ENCODE measurements around the gene SLC35B2. TPM values are rescaled to one million over a fixed set of nuclear protein-coding genes. Genes with fewer than 3 reads are reported as not detected.

SLC35B2 gene
- polyA plus RNA-seq (ENCODE audit: insufficient read depth in 1 of 5, insufficient read length in 5 of 5, low replicate concordance in 1 of 5): 10 to 100 TPM; 38.9 to 49.0 (median 43.2) TPM
- long read RNA-seq, donor 1, transcript SLC35B2-202 (4 exons, 2,043 nt): major isoform, 31 of 34 reads
- long read RNA-seq, donor 1, partial matches to known transcripts: 0 of 34 reads
- long read RNA-seq, donor 1, other reads (novel, unspliced or antisense): 0 of 34 reads
- long read RNA-seq, donor 2, transcript SLC35B2-202 (4 exons, 2,043 nt): major isoform, 12 of 13 reads
- long read RNA-seq, donor 2, partial matches to known transcripts: 0 of 13 reads
- long read RNA-seq, donor 2, other reads (novel, unspliced or antisense): 0 of 13 reads
- long read RNA-seq, donor 3, transcript SLC35B2-202 (4 exons, 2,043 nt): major isoform, 19 of 21 reads
- long read RNA-seq, donor 3, partial matches to known transcripts: 0 of 21 reads
- long read RNA-seq, donor 3, other reads (novel, unspliced or antisense): 0 of 21 reads
- long read RNA-seq, donor 4, transcript SLC35B2-202 (4 exons, 2,043 nt): major isoform, 13 of 13 reads
- long read RNA-seq, donor 4, partial matches to known transcripts: 0 of 13 reads
- long read RNA-seq, donor 4, other reads (novel, unspliced or antisense): 0 of 13 reads
- long read RNA-seq, donor 5, transcript SLC35B2-202 (4 exons, 2,043 nt): major isoform, 32 of 38 reads
- long read RNA-seq, donor 5, partial matches to known transcripts: 0 of 38 reads
- long read RNA-seq, donor 5, other reads (novel, unspliced or antisense): 0 of 38 reads
- long read RNA-seq, donor 6, transcript SLC35B2-202 (4 exons, 2,043 nt): major isoform, 27 of 29 reads
- long read RNA-seq, donor 6, partial matches to known transcripts: 0 of 29 reads
- long read RNA-seq, donor 6, other reads (novel, unspliced or antisense): 0 of 29 reads
- long read RNA-seq, donor 7, transcript SLC35B2-202 (4 exons, 2,043 nt): major isoform, 14 of 18 reads
- long read RNA-seq, donor 7, partial matches to known transcripts: 0 of 18 reads
- long read RNA-seq, donor 7, other reads (novel, unspliced or antisense): 0 of 18 reads
- long read RNA-seq, donor 8, transcript SLC35B2-202 (4 exons, 2,043 nt): major isoform, 5 of 5 reads
- long read RNA-seq, donor 8, partial matches to known transcripts: 0 of 5 reads
- long read RNA-seq, donor 8, other reads (novel, unspliced or antisense): 0 of 5 reads

DNA sequence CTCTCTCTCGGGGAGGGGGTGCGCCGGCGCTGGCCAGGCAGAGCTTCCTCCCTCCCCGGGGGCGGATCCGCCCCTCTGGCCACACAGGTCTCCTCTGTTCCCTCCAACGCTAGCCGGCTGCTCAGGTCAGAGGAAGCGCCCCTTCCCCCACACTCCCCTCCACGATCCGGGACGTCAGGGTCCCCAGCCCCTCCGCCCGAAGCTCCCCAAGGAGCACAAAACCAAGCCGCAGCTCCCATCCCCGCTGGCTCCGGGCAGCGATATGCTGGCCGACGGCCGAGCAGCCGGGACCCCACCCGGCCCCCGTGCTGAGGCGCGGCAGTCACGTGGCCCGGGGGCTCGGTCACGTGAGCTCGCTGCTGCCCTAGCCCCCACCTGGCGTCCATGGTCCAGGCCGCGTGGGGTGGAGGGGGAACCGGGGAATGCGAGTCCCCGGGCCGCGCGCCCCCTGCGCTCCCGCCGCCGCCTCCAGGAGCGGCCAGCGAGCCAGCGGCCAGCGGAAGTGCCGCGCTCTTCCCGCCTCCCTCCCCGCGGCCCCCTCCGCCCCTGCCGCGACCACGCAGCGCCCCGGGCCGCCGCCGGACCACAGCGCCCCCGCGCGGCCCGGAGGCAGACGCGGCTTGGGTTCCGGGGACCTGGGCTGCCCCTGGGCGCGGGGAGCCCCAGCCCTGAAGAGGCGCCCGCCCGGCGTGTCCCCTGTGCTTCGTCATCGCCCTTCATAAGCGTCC, at the start of gene SLC35B2:
Gene SLC35B2 (minus strand): TSS at position 504 of the 728 bp plus-strand sequence. CDS start 118 bp downstream, at position 386.
- peak; percentile 79 to 84 for DNase-seq

DNA sequence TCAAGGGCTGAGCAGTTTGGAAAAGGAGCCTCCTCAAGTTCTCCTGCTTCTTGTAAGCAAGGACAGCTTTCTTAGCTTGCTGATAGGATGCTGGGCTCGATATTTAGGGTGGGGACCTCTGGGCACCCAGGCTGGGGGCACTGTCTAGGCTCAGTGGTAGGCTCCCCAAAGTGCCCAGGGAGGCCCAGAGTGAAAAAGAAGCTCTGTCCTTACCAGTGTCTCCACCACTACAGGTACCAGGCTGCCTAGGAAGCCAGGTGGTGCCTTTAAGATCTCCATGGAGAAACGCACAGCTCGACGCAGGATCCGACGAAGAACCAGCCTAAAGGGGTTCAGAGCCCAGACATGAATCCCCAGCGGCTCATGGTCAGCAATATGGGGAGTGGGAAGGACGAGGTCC, 49.4 kb upstream of the SLC35B2 start:
- DNase-seq: no peak

DNA sequence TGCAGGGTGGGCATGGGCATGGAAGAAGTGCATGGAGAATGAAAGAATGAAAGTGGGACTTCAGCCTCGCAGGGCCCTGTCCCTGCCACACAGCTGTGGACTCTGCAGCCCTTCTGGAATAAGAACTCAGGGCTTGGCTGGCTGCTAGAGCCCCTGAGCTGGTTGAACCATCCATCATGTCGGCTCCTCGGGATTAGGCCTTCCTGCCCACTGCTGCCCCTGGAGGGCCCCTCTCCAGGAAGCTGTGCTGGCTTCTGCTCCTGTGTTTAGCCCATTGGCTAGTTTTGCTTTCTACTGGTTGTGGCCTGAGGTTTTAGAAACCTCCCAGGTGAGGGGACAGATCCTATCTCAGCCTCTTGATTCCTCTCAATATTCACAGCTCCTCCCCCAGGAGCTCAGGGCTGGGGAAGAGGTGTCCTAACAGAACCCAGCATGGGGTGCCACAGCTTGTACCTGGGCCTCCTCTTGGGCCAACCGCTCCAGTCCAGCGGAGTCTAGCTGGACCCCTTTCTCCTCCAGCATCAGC, 47.9 kb upstream of the SLC35B2 start:
- no peak for DNase-seq

- no peak for DNase-seq
Observed at GRCh38 chr6:44304282-44305199, 47.2 kb upstream of the SLC35B2 start.

GRCh38 chr6:44303842-44304241, 46.5 kb upstream of the SLC35B2 start:
- no peak for DNase-seq

DNA sequence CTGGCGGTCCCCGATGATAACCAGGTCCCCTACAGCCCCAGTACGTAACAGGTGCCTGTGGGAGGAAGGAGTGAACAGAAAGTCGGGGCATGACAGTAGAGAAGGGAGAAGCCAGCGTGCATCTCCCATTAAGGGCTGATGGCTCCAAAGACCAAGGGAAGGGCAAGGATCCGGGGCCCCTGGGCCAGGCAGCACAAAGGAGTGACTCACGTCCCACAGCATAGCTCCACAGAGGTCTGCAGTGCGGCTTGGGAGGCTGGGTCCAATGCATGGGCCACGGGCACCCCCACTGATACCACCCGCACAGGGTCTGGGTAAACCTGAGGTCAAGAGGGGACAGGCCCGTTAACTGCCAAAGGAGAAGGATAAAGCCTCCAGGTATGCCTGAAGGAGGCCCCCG, 45.5 kb upstream of the SLC35B2 start:
- DNase-seq: no peak

DNA sequence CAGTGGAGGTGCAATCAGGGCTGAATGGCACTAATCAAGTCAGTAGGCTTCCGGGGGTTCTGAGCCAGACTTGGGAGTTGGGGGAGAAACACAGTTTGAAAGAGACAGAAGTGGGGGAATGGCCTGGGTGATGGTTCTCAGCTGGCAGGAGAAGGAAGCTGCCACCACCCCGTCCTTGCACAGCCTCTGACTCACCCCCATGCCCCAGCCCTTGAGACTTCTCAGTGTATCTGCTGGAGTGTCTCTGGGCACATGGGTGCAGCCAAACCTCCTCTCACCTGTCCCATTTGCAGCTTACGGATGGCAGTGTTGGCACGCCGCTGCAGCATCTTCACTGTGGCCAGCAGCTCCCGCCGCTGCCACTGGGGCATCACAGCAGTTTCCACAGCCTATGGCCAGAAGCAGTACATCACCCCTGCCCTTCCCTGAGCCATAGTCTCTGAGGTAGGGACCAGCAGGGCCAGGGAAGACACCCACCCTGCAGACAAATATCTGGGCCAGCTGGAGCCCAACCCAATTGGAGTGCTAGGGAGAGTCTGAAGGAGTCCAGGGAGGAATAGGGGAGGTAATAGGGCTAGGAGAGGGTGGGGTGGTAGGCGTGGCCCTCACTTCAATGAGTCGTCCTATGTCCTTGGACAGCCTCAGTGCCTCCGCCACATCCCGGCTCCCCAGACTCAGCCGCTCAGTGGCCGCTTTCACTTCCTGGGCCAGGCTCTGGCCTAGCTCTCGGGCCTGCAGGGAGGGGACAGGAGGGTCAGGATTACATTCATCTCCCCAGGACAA, 44.6 kb upstream of the SLC35B2 start:
- no peak for DNase-seq

GRCh38 chr6:44301106-44301505, 43.8 kb upstream of the SLC35B2 start:
- DNase-seq: no peak

DNA sequence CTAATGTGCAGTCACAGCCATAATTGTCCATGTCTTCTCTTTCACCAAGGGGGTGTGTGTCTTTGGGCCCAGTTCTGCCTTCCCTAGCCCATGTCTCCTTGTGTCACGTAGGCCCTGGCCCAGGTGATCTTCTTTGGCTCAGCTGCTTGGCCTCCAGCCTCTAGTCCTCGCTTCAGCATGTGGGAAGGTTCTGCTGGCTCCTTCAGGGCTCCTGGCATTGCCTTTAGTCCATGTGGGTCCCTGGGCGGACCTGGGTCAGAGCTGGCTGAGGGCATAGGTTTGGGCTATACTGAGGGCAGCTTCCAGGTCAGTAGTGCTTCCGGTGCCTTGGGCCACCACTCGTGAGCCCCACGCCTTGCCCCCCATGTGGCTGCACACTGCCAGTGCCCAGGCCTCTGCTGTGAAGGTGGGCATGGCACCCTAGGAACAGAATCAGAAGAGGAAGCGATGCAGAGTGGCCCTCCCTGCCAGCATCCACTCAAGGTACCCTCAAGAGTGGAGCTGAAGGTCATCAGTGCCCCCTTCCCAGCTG, 43.0 kb upstream of the SLC35B2 start:
- no peak for DNase-seq

GRCh38 chr6:44298864-44299263, 41.5 kb upstream of the SLC35B2 start:
- no peak for DNase-seq

- no peak for DNase-seq
Observed at GRCh38 chr6:44298055-44298803, 40.9 kb upstream of the SLC35B2 start.

DNA sequence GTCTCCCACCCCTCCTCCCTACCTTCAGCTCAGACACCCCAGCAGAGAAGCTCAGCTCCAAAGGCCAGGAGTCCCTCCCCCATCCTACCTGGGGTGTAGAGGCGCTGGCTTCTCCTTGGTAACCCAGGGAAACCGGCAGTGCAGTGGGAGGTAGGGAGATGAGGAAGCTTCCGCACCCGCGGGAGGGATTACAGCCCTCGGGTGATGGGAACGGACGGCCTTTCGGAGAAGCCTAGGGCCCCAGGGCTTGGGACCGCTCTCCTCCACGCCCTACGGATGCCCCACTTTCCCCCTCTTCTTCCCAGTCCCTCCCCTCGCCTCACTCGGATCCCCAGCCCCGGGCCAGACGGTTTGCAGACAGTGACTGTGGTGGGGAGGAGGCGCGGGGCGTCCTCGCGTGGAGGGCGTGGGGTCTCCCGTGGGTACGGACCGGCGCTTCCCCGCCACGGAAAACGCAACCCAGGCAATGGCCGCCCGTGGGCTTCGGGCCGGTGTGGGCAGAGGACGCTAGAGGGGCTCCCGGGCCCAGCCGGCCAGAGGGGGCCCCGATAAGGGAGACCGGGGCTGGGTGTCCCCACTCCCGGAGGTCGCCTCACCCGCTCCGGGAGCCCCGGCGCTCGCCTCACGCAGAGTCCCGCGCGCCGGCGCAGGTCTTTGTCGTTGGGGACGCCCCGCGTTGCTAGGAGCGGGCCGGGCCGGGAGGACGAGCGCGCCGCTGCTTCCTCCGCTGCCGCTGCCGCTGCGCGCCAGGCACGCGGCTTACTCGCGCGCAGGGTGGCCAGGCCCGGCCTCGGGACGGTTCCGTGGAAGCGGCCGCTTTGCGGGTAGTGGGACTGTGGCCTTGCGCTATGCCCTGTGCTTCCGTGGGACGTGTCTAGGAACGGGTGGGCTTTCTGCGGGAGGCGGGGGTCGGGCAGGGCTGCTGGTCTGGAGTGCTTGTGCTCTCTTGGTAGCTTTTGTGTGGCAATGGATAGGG, 40.0 kb upstream of the SLC35B2 start:
- peak; percentile 33 to 42 for DNase-seq

- DNase-seq: no peak
Observed at GRCh38 chr6:44294832-44295791, 37.8 kb upstream of the SLC35B2 start.

DNA sequence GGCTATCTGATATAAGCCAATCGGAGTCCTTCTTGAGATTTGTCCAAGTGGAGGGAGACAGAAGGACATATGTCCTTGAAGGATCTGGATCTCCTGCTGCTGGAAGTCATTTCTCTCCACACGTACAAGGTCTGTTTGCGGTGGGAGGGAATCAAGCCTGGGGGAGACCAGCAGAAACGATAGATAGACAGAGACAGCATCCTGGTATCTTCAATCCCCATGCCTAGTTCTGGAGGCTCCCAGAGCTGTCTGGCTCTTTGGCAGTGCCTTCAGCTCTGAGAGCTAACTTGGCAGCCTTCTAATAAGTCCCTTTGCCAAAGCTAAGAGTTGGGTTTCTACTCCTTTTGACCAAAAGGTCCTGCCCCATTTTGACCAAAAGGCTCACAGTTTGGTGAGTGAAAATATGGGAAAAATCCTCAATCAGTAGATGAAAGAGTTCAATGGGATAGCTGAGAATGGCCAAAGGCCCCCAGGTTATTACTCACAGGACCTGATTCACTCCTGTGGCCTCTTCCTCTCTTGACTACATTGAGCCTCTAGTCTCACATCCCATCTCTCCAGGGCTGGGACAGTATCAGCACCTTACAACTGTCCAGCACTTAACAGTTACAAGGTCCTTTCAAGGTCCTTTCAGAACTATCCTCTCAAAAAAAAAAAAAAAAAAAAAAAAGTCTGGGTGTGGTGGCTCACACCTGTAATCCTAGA, 35.5 kb upstream of the SLC35B2 start:
- no peak for DNase-seq

GRCh38 chr6:44291841-44292240, 34.5 kb upstream of the SLC35B2 start:
- no peak for DNase-seq

All from right lung (tissue), 10 donors.